PC-3 (cell line): ENCODE results near the gene RBM12. TPM values are rescaled to one million over a fixed set of nuclear protein-coding genes. Genes with fewer than 3 reads are reported as not detected.

Experiments used
- ATAC-seq: fragments of 200-7000 bp; cut with Tn5 transposase; 2 replicates; pipeline ENCODE4 v1.9.1; 2020; ENCODE audit warnings: mild to moderate bottlenecking, moderate library complexity
- BruUV-seq: library from RNA; stranded (reverse); fragments of 400-500 nt; replicated peaks from 2 replicates; lab custom pipeline; 2021; lab: Mats Ljungman, UMichigan
- CTCF ChIA-PET: fragments of 300-600 bp; sonication (Branson Sonifier 250); formaldehyde crosslinking; loops from one replicate; lab custom pipeline; 2022; ENCODE audit warnings: antibody characterized with exemption; lab: Charles Lee
- POLR2A ChIA-PET: fragments of 300-600 bp; sonication (Branson Sonifier 250); formaldehyde crosslinking; loops from one replicate; lab custom pipeline; 2022; ENCODE audit warnings: antibody characterized with exemption; ENCODE audit not compliant: unreplicated experiment; lab: Charles Lee
- DNase-seq: peaks from one replicate; pipeline ENCODE4 v3.0.0-alpha.2; 2015
- H2AFZ ChIP-seq: fragments of 300-600 bp; sonication (generic); 2 replicates; pipeline ENCODE4 v1.6.0; 2016; ENCODE audit warnings: antibody characterized with exemption, low read length
- H3F3A ChIP-seq: fragments of 300-600 bp; sonication (generic); one replicate; pipeline ENCODE4 v1.6.0; 2017; ENCODE audit warnings: antibody characterized with exemption, low read length, control low read depth, mild to moderate bottlenecking; ENCODE audit not compliant: unreplicated experiment
- H3K27ac ChIP-seq: fragments of 300-600 bp; sonication (generic); 2 replicates; pipeline ENCODE4 v1.5.1; 2016; ENCODE audit warnings: mild to moderate bottlenecking, low read length
- H3K27me3 ChIP-seq: fragments of 300-600 bp; sonication (generic); 2 replicates; pipeline ENCODE4 v1.6.1; 2016; ENCODE audit warnings: low read length, mixed read lengths
- H3K36me3 ChIP-seq: fragments of 300-600 bp; sonication (generic); 2 replicates; pipeline ENCODE4 v1.6.1; 2016; ENCODE audit warnings: low read depth, mixed run types, low read length, mixed read lengths
- H3K4me1 ChIP-seq: fragments of 300-600 bp; sonication (generic); 2 replicates; pipeline ENCODE4 v1.5.1; 2016; ENCODE audit warnings: low read length; ENCODE audit not compliant: insufficient read depth
- H3K4me2 ChIP-seq: fragments of 300-600 bp; sonication (generic); 2 replicates; pipeline ENCODE4 v1.6.0; 2016; ENCODE audit warnings: low read length
- H3K4me3 ChIP-seq: fragments of 300-600 bp; sonication (generic); 2 replicates; pipeline ENCODE4 v1.5.1; 2016; ENCODE audit warnings: mild to moderate bottlenecking, low read length, mixed read lengths
- H3K79me2 ChIP-seq: fragments of 300-600 bp; sonication (generic); 2 replicates; pipeline ENCODE4 v1.6.1; 2017; ENCODE audit warnings: low read length, mixed read lengths
- H3K9ac ChIP-seq: fragments of 300-600 bp; sonication (generic); 2 replicates; pipeline ENCODE4 v1.6.0; 2016; ENCODE audit warnings: mild to moderate bottlenecking, low read length
- H3K9me2 ChIP-seq: fragments of 300-600 bp; sonication (generic); replicated peaks from 2 replicates; pipeline ENCODE4 v1.6.1; 2016; ENCODE audit warnings: mixed run types, low read length, mixed read lengths
- H3K9me3 ChIP-seq: fragments of 300-600 bp; sonication (generic); 2 replicates; pipeline ENCODE4 v1.6.1; 2016; ENCODE audit warnings: low read length, mixed read lengths
- H4K20me1 ChIP-seq: fragments of 300-600 bp; sonication (generic); 2 replicates; pipeline ENCODE4 v1.6.1; 2016; ENCODE audit warnings: low read length, mixed read lengths
- CTCF ChIP-seq: fragments of 300-600 bp; sonication (generic); conservative IDR thresholded peaks from 2 replicates; pipeline ENCODE4 v1.5.1; 2017; ENCODE audit warnings: antibody characterized with exemption, low read depth, mild to moderate bottlenecking, low read length
- EZH2 ChIP-seq: fragments of 300-600 bp; sonication (generic); IDR thresholded peaks from one replicate; pipeline ENCODE4 v1.6.1; 2017; ENCODE audit warnings: antibody characterized with exemption, mild to moderate bottlenecking, low read length; ENCODE audit not compliant: unreplicated experiment
- EZH2phosphoT487 ChIP-seq: fragments of 300-600 bp; sonication (generic); IDR thresholded peaks from 2 replicates; pipeline ENCODE4 v1.6.1; 2018; ENCODE audit warnings: mild to moderate bottlenecking, antibody characterized with exemption, low read length, borderline replicate concordance
- intact Hi-C: fragments of 100-400 bp; cut with micrococcal nuclease; formaldehyde crosslinking; loops from 2 replicates; pipeline ENCODE4 v1.9.0; 2023
- total RNA-seq: library from RNA; depleted of rRNA; stranded (reverse); fragments of >200 nt; gene quantifications from 2 replicates; pipeline ENCODE4 v1.2.3, GENCODE V29; 2014

The RBM12 gene
- total RNA-seq, 1 experiment from 2014 or later, result 53.6 TPM

GRCh38 chr20:35660122-35660937, 4.4 kb downstream of the RBM12 start:
- CTCF ChIA-PET, result no interaction called here
- peak overlapping the region; percentile 79 for H3K4me3 ChIP-seq
- H3K27me3 ChIP-seq, result no peaks in the 10 kb centered on the region
- H3K36me3 ChIP-seq, result peaks cover 16% of the 10 kb centered on the region
- intact Hi-C loops, result loop anchor here (10.0 kb wide), 1 partner anchor 146 kb away; no protein-coding TSS in a partner anchor
- no peak overlapping the region for H2AFZ ChIP-seq
- peaks cover 33% of the 10 kb centered on the region for H3K4me1 ChIP-seq
- peaks cover 81% of the 10 kb centered on the region for H4K20me1 ChIP-seq
- peak overlapping the region; percentile 97 for H3K4me2 ChIP-seq
- H3F3A ChIP-seq, result peaks cover 3% of the 10 kb centered on the region
- no peaks in the 10 kb centered on the region for H3K9me2 ChIP-seq
- H3K9me3 ChIP-seq, result no peaks in the 10 kb centered on the region
- TF ChIP-seq EZH2, result no peak
- no peak for TF ChIP-seq CTCF
- no peak for TF ChIP-seq EZH2phosphoT487
- no peak overlapping the region for H3K9ac ChIP-seq
- H3K27ac ChIP-seq, result no peak overlapping the region
- POLR2A ChIA-PET, result no interaction called here
- no peak for DNase-seq
- BruUV-seq, result no TSS peak
- no peak for ATAC-seq
- peaks cover 98% of the 10 kb centered on the region for H3K79me2 ChIP-seq

GRCh38 chr20:35657271-35657670, 7.4 kb downstream of the RBM12 start:
- CTCF ChIA-PET, result no interaction called here
- BruUV-seq, result no TSS peak
- Histone ChIP-seq H3K27ac (no peak overlapping the region), H4K20me1 (peaks cover 93% of the 10 kb centered on the region), H3F3A (peaks cover 3% of the 10 kb centered on the region), H3K79me2 (peaks cover 100% of the 10 kb centered on the region), H3K4me3 (no peak overlapping the region), H3K4me2 (no peak overlapping the region), H3K27me3 (no peaks in the 10 kb centered on the region), H3K9ac (no peak overlapping the region), H3K9me3 (no peaks in the 10 kb centered on the region), H3K9me2 (no peaks in the 10 kb centered on the region), H2AFZ (no peak overlapping the region), H3K4me1 (peaks cover 25% of the 10 kb centered on the region), H3K36me3 (peaks cover 46% of the 10 kb centered on the region)
- DNase-seq, result no peak
- intact Hi-C loops, result no loop called here
- ATAC-seq, result no peak
- no peak for TF ChIP-seq EZH2phosphoT487
- no peak for TF ChIP-seq CTCF
- POLR2A ChIA-PET, result no interaction called here

- Histone ChIP-seq H3K4me3 (no peak overlapping the region), H3K27me3 (no peaks in the 10 kb centered on the region), H3K9me3 (no peaks in the 10 kb centered on the region), H3K36me3 (peaks cover 56% of the 10 kb centered on the region), H3K9ac (no peak overlapping the region), H3K9me2 (no peaks in the 10 kb centered on the region), H3K4me2 (no peak overlapping the region), H3K79me2 (peaks cover 100% of the 10 kb centered on the region), H4K20me1 (peaks cover 81% of the 10 kb centered on the region), H3K4me1 (no peaks in the 10 kb centered on the region), H3K27ac (no peak overlapping the region), H2AFZ (no peak overlapping the region), H3F3A (peaks cover 3% of the 10 kb centered on the region)
- intact Hi-C loops, result no loop called here
- BruUV-seq, result no TSS peak
- POLR2A ChIA-PET, result no interaction called here
- no peak for TF ChIP-seq EZH2phosphoT487
- no peak for TF ChIP-seq EZH2
- no peak for TF ChIP-seq CTCF
- CTCF ChIA-PET, result no interaction called here
- DNase-seq (no peak), ATAC-seq (no peak)
Measured at GRCh38 chr20:35654415-35654814, 10.3 kb downstream of the RBM12 start.
